NOMO-1 treated with DMSO at 0.1 percent for 48 hours (cell line): ENCODE measurements around the gene OR10H3.
A peak's percentile ranks its signal among the peaks of the same experiment; 100 is the strongest.
"Not testable (repeated sequence)": the region's sequence is repeated elsewhere in the genome, so short reads cannot be mapped to it uniquely, and the experiment has no call there.

Source experiments
- DNase-seq: peaks from one replicate; lab custom pipeline; 2025; ENCODE audit not compliant: unreplicated experiment; lab: John Stamatoyannopoulos, UW

The OR10H3 gene

GRCh38 chr19:15737722-15738121 is at the start of gene OR10H3:
OR10H3 (plus strand) TSS chr19:15737985; CDS start chr19:15741393, 3,408 bp downstream.
- DNase-seq, result no peak

GRCh38 chr19:15696654-15697194 is 41.1 kb upstream of the OR10H3 start:
- DNase-seq, result no peak

- no peak for DNase-seq
Measured at GRCh38 chr19:15701757-15702533, 35.8 kb upstream of the OR10H3 start.

GRCh38 chr19:15702534-15702930 is 35.3 kb upstream of the OR10H3 start:
- peak; percentile 81 for DNase-seq

- DNase-seq, result no peak
Measured at GRCh38 chr19:15714638-15715037, 23.1 kb upstream of the OR10H3 start.

- DNase-seq, result no peak
Measured at GRCh38 chr19:15715642-15716041, 22.1 kb upstream of the OR10H3 start.

GRCh38 chr19:15717809-15718208 is 20.0 kb upstream of the OR10H3 start:
- no peak for DNase-seq

GRCh38 chr19:15721268-15721667 is 16.5 kb upstream of the OR10H3 start:
- no peak for DNase-seq

- DNase-seq, result no peak
Measured at GRCh38 chr19:15722956-15723355, 14.8 kb upstream of the OR10H3 start.

- no peak for DNase-seq
Measured at GRCh38 chr19:15727724-15728123, 10.1 kb upstream of the OR10H3 start, which contains the start of gene OR10H2. OR10H2 (plus strand) TSS chr19:15728024; CDS start chr19:15728044, 20 bp downstream.

GRCh38 chr19:15730538-15730937 is 7.2 kb upstream of the OR10H3 start:
- DNase-seq, result no peak

- DNase-seq, result no peak
Measured at GRCh38 chr19:15732388-15732787, 5.4 kb upstream of the OR10H3 start.

- DNase-seq, result no peak
Measured at GRCh38 chr19:15733895-15734294, 3.9 kb upstream of the OR10H3 start.

- DNase-seq, result no peak
Measured at GRCh38 chr19:15740785-15741184, 3.0 kb downstream of the OR10H3 start.

- DNase-seq, result no peak
Measured at GRCh38 chr19:15748239-15748638, 10.5 kb downstream of the OR10H3 start.

GRCh38 chr19:15758379-15758778 is 20.6 kb downstream of the OR10H3 start:
- DNase-seq, result no peak

GRCh38 chr19:15759962-15760565 is 22.3 kb downstream of the OR10H3 start:
- no peak for DNase-seq

GRCh38 chr19:15769586-15769985 is 31.8 kb downstream of the OR10H3 start:
- no peak for DNase-seq

- DNase-seq, result not testable (repeated sequence)
Measured at GRCh38 chr19:15774159-15774558, 36.4 kb downstream of the OR10H3 start.

- DNase-seq, result no peak
Measured at GRCh38 chr19:15775249-15775648, 37.5 kb downstream of the OR10H3 start.

- no peak for DNase-seq
Measured at GRCh38 chr19:15776264-15776663, 38.5 kb downstream of the OR10H3 start.
